Hepatocyte (in vitro differentiated cells): Measurements from ENCODE around the gene POLR2F.

Experiments
- CTCF ChIP-seq: fragments of 200-600 bp; sonication (generic); IDR thresholded peaks from 2 replicates; pipeline ENCODE4 v1.5.1; 2016; ENCODE audit warnings: antibody characterized with exemption, mild to moderate bottlenecking; ENCODE audit not compliant: poor library complexity
- EZH2 ChIP-seq: fragments of 200-600 bp; sonication (generic); IDR thresholded peaks from 2 replicates; pipeline ENCODE4 v1.6.1; 2016; ENCODE audit warnings: antibody characterized with exemption, mild to moderate bottlenecking, borderline replicate concordance

GRCh38 chr22:37973271-37974170 lies 20.0 kb downstream of the POLR2F start:
- TF ChIP-seq CTCF (no peak), EZH2 (no peak)
